NCI-H1694 treated with DMSO at 0.1 percent for 48 hours (cell line): ENCODE results near the gene UBE2G1.

Experiments used
- DNase-seq: peaks from one replicate; lab custom pipeline; 2025; lab: John Stamatoyannopoulos, UW

The UBE2G1 gene

DNA sequence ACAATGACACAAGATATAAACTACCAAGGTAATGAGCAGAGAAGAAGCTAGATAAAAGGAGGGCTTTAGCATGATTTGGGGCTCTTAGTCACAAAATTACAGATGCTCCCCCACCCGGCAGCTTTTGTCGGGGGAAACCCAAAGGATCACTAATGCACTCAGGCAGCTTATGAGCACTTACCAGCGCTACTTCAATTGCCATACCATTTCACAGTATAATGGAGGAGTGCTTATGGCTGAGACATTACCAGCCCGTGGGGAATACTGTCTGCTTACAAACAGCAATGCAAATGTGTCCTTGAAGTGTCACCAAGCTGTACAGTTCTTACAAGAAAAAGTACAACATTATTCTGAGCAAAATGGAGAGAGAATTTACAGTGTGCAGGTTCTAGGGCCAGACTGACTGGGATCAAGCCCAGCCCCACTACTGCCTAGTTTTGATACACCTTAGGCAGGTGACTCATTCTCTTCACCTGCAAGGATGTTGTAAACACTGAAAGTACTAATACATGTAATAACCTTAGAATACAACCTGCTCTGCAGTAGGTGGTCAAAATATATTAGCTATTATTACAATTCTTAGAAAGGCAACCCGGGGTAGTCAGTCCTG, 119.0 kb downstream of the UBE2G1 start:
- no peak for DNase-seq

DNA sequence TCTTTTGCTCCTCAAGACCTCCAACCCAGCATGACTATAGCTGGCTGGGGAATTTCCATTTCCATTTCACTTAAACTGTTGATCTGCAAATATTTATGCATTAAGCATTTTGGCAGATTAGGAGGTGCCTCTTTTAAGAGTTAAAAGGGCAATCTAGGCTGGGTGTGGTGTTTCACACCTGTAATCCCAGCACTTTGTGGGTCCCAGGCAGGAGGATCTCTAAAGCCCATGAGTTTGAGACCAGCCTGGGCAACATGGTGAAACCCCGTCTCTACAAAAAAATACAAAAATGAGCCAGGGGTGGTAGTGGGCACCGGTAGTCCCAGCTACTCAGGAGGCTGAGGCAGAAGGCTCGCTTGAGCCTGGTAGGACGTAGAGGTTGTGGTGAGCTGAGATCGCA, 119.8 kb downstream of the UBE2G1 start:
- no peak for DNase-seq

DNA sequence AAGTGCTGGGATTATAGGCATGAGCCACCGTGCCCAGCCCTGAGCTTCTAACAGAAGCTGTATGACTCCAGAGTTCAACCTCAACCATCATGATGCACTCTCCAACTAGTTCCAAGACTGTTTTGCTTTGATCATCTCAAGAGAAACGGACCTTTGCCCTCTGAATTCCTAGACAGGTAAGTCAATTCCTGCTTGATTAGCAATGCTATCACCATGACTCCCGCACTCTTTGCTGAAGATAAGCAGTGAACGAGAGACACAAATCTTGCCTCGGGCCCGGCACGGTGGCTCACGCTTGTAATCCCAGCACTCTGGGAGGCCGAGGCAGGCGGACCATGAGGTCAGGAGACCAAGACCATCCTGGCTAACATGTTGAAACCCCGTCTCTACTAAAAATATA, 124.9 kb downstream of the UBE2G1 start:
- DNase-seq, result no peak

DNA sequence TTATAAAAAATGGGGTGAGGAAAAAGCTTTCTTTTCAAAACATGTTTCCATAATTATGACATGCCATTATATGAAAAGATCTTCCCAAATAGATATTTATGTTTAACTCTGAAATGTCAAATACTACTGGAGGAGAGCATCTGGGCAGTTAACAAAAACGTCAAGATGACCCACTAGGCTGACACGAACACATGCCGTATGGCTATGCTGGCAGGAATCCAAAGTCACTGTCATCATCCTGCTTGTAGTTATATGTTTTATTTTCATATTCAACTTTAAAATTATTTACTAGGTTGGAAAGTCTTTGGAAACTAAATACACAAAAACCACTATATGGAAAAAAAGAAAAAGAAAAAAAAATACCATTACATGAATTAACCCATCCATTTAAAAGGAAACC, 130.0 kb downstream of the UBE2G1 start:
- no peak for DNase-seq

DNA sequence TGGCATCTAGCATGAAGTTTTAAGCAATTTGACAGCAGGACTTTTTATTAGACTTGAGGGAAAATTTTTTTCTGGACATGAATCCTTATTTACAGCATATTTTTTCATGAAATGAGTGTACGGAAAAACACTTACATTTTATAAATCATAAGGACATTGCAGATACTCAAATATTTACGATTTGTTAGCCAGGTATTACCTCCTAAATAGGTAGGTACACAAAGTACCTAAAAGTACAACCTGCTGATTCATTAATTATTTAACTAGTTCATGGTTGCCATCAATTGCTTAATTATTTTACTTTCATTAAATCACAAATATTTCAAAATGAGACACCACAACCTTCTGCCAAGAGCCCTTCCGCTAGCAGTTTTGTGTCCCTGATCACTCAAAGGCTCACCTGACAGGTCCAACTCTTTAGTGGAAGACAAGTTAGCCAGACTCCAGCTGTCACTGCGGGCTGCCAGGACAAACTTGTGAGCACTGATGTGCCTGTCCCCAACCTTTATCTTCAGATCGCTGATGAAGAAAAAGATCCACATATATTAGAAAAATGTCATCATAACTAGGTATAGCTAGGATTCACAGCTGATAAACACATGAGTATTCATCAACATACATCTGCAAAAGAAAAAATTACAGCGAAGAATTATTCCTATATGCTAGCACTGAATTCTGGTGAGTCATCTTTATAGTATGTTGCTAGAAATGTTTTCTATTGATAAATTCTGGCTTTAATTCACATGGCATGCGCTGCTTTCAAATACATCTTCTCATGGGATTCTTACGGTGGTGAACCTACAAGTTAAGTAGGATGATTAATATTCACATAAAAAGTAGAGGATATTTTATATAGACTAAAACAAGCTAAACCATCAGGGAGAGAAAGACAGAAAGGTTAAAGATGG, 130.8 kb downstream of the UBE2G1 start:
- no peak for DNase-seq

DNA sequence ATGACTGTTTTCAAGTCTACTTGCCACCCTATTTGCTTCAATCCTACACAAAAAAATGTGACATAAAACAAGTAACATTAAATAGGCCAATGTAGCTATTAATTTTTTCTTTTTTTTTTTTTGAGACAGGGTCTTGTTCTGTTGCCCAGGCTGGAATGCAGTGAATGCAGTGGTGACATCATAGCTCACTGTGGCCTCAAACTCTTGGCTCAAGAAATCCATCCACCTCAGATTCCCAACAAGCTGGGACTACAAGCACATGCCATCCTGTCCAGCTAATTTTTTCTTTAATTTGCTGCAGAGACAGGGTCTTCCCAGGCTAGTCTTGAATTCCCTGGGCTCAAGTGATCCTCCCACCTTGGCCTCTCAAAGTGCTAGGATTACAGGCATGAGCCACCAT, 132.1 kb downstream of the UBE2G1 start:
- no peak for DNase-seq

DNA sequence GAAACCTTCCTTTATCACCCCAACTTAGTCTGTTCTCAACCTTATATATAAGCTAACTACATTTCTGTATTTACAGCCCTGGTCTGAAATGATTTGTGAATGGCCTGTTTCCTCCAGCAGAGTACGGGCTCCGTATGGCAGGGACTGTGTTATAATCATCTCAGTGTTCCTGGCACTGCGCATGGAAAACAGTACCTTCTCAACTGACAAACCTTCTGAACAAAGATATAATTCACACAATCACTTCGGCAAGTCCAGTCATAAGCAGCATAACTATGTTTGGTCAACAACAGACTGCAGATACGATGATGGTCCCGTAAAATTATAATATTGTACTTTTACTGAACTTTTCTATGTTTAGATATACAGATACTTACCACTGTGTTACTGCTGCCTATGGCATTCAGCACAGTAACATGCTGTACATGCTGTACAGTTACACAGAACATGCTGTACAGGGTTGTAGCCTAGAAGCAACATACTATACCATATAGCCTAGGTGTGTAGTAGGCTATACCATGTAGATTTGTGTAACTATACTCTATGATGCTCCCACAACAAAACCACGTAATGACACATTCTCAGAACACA, 132.7 kb downstream of the UBE2G1 start:
- no peak for DNase-seq

DNA sequence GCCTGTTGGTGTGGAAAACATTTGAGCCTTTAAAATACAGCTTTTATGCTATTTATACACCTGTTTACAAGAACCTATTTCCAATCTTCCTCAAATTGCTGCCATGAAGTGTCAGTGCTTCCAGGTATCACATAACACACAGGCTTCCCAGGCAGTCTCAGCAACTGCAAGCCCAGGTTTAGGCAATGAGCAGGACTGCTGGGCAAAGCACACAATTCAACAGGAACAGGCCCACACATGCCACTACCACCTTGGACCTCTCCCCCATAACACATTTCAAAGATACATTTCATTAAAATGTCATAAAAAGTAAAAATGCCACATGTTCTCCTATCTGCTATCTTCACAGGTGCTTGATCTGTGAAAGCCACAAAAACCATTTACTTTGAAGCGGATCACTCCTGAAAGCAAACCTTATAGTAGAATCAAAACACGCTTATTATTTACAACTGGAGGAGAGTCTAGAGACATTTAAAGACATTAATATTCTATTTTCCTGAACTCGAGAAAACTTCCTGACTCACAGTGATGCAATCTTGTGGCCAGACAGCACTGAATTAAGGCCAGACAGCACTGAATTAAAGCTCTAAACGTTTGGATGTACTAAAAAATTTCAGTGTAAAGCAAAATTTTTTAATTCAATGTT, 134.2 kb downstream of the UBE2G1 start:
- DNase-seq, result no peak

DNA sequence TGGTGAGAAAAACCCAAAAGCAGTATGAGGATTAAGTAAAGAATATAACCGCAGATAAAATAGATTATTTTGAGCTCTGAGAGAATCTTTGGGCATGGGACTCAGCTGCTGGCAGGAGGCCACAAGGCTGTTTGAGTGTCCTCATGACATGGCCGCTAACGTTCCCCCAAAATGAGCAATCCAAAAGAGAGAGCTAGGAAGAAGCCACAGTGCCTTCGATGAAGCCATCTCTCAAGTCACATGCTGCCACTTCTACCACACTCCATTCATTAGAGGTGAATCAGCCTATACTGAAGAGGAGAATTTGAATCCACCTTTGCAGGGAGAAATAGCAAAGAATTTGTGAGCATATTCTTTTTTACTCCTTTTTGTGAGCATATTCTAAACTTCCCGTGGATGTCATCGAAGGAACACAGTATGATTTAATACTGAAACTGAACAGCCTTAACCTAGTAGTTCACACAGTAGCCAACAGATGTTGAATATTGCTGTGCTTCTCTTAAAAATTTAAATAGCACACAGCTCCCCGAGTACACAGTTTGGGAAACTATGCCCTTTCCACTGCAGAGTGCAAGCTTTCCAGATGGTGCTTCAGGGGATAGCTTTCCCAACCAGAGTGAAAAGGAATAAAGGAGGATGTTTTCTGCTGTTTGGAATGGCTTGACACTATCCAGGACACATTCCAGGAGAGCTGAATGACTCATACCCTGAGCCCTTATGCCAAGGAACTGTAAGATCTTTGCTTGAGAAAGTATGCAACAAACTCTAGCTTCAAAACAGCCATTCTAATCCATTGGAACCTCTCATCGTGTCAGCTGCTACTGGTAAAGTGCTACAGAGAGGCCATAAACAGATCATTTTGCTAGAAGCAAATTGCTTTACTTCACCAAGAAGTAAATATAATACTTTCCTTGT, 136.6 kb downstream of the UBE2G1 start:
- no peak for DNase-seq

DNA sequence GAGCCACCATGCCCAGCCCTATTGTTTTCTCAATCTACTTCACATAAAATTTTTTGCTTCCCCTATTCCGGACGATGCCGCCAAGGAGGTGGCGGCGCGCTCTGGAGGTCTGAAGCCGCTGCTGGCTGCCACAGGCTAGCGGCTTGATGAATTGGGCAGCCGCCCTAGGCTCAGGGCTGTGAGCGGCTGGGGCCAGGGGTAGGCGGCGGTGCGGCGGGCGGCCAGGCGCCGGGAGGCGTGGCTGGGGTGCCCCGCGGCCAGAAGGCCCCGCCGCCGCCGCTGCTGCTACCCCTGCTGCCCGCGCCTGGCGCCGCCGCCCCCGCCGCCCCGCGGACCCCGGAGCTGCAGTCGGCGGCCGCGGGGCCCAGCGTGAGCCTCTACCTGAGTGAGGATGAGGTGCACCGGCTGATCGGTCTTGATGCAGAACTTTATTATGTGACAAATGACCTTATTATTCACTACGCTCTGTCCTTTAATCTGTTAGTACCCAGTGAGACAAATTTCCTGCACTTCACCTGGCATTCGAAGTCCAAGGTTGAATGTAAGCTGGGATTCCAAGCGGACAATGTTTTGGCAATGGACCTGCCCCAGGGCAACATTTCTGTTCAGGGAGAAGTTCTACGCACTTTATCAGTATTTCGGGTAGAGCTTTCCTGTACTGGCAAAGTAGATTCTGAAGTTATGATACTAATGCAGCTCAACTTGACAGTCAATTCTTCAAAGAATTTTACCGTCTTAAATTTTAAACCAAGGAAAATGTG, 144.4 kb downstream of the UBE2G1 start:
- DNase-seq, result no peak

DNA sequence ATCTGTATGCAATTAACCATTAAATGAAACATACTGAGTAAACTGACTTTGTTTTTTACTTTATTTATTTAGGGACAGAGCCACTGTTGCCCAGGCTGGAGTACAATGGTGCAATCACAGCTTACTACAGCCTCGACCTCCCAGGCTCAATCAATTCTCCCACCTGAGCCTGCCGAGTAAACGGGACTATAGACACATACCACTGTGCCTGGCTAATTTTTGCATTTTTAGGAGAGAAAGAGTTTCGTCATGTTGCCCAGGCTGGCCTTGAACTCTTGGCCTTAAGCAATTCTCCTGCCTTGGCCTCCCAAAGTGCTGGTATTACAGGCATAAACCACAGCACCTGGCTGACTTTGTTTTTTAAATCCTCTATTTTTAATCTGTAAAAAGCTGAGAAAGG, 145.3 kb downstream of the UBE2G1 start:
- no peak for DNase-seq

DNA sequence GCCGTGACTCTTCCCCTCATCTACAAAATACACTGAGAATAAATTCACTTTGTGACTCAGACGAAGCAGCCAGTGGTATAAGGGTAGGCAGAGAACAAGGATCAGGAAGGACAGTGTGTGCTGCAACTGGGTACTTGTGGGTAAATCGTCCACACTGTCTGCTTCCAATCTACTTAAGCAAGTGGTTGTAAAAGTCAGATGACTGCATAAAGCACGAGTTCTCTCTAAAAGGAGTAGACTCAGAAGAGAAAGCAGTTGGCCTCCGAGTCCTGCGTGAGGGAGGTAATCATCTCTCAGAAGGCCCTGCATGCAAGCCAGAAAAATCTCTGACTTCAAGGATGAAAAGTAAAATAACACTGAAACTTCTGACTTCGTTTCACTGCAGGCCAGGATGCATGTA, 145.8 kb downstream of the UBE2G1 start:
- no peak for DNase-seq
